Measurements from ENCODE around the gene ERAS.

GRCh38 chrX:48798318-48798717, 28.0 kb upstream of the ERAS start:
- TF ChIP-seq CTCF (IDR thresholded peaks at IDR 0.05) (no peak), POLR2A (IDR thresholded peaks at IDR 0.05) (no peak)
